ENCODE data around the gene FOXN1. TPM values are rescaled to one million over a fixed set of nuclear protein-coding genes. Genes with fewer than 3 reads are reported as not detected.

Gene FOXN1
- total RNA-seq, 1 experiment from 2014 or later: not detected

DNA sequence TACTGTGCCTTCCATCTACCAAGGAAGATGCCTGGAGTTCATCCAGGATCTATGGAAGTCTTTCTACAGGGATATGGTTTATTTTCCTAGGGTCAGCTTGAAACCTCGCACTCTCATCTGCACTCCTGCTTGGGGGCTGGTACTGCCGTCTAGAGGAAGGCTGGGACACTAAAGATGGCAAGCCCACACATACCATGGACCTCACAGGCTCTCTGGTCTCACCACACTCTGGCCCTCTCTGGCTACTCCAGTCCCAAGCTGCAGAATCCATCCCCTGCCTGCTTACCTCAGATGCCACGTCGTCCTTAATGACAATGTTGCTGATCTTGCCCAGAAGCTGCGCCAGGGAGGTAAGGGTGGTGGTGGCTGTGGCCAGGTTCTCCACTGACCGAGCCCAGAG lies 48.4 kb downstream of the FOXN1 start:
- Histone ChIP-seq H3K36me3 (ENCODE audit: low read depth, low read length) (no peaks in the 10 kb centered on the region; the same call in 1 of the 2 replicates), H3K4me2 (ENCODE audit: low read length) (no peak overlapping the region), H3K27me3 (ENCODE audit: low read length) (no peaks in the 10 kb centered on the region), H3K9me2 (replicated peaks; ENCODE audit: low read length) (no peaks in the 10 kb centered on the region), H4K20me1 (ENCODE audit: low read length) (no peaks in the 10 kb centered on the region), H3K9me3 (ENCODE audit: low read length) (no peaks in the 10 kb centered on the region), H3K27ac (ENCODE audit: low read length) (no peak overlapping the region), H3K4me1 (ENCODE audit: insufficient read depth, low read length) (0 out of 2 replicates have a peak, but pooled peaks cover 8% of the 10 kb centered on the region), H3F3A (ENCODE audit: low read length, unreplicated experiment) (no peaks in the 10 kb centered on the region), H3K4me3 (ENCODE audit: low read length) (no peak overlapping the region), H3K79me2 (ENCODE audit: low read length) (peaks cover 10% of the 10 kb centered on the region; the same call in 1 of the 2 replicates), H3K9ac (ENCODE audit: low read length) (no peak overlapping the region), H2AFZ (ENCODE audit: low read length) (no peak overlapping the region)
- ChIA-PET POLR2A (ENCODE audit: unreplicated experiment) (no interaction called here), CTCF (no interaction called here)
- ATAC-seq: no peak
- BruUV-seq (replicated peaks): no TSS peak
- intact Hi-C loops (cut with micrococcal nuclease): no loop called here
- TF ChIP-seq CTCF (conservative IDR thresholded peaks at IDR 0.05; ENCODE audit: low read depth, low read length) (no peak), EZH2phosphoT487 (IDR thresholded peaks at IDR 0.05; ENCODE audit: borderline replicate concordance, low read length) (no peak), EZH2 (IDR thresholded peaks at IDR 0.05; ENCODE audit: low read length, unreplicated experiment) (no peak)
- no peak for DNase-seq

DNA sequence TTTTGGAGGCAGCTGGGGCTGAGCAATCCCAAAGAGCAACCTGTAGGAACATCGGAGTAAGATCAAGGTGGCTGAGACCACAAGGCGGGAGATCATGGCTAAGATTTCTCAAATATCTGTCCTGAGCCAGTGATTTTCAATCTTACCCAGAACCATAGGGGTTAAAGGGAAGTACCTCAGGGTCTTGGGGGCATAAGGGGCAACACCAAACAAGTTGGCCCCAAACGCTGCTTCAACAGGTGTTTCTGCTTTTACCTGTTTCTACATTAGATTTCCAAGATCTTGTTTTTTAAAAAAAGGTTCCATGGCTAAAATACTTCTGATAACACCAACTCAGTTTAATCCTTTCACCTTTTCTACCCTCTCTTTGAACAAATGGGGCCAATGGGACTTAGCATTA lies 48.9 kb downstream of the FOXN1 start:
- H3K27ac ChIP-seq (ENCODE audit: low read length): no peak overlapping the region
- DNase-seq (no peak), ATAC-seq (no peak)
- CTCF ChIA-PET: no interaction called here
- H3K79me2 ChIP-seq (ENCODE audit: low read length): peaks cover 10% of the 10 kb centered on the region; the same call in 1 of the 2 replicates
- no peaks in the 10 kb centered on the region for H3K9me2 ChIP-seq (replicated peaks; ENCODE audit: low read length)
- TF ChIP-seq EZH2 (IDR thresholded peaks at IDR 0.05; ENCODE audit: low read length, unreplicated experiment): no peak
- H3K4me1 ChIP-seq (ENCODE audit: insufficient read depth, low read length): 0 out of 2 replicates have a peak, but pooled peaks cover 8% of the 10 kb centered on the region
- H3K9me3 ChIP-seq (ENCODE audit: low read length): no peaks in the 10 kb centered on the region
- H4K20me1 ChIP-seq (ENCODE audit: low read length): no peaks in the 10 kb centered on the region
- no peak overlapping the region for H3K4me2 ChIP-seq (ENCODE audit: low read length)
- BruUV-seq (replicated peaks): no TSS peak
- no peaks in the 10 kb centered on the region for H3F3A ChIP-seq (ENCODE audit: low read length, unreplicated experiment)
- H3K4me3 ChIP-seq (ENCODE audit: low read length): no peak overlapping the region
- H2AFZ ChIP-seq (ENCODE audit: low read length): no peak overlapping the region
- no peak overlapping the region for H3K9ac ChIP-seq (ENCODE audit: low read length)
- intact Hi-C loops (cut with micrococcal nuclease): no loop called here
- no peaks in the 10 kb centered on the region for H3K27me3 ChIP-seq (ENCODE audit: low read length)
- POLR2A ChIA-PET (ENCODE audit: unreplicated experiment): no interaction called here
- no peaks in the 10 kb centered on the region; the same call in 1 of the 2 replicates for H3K36me3 ChIP-seq (ENCODE audit: low read depth, low read length)

DNA sequence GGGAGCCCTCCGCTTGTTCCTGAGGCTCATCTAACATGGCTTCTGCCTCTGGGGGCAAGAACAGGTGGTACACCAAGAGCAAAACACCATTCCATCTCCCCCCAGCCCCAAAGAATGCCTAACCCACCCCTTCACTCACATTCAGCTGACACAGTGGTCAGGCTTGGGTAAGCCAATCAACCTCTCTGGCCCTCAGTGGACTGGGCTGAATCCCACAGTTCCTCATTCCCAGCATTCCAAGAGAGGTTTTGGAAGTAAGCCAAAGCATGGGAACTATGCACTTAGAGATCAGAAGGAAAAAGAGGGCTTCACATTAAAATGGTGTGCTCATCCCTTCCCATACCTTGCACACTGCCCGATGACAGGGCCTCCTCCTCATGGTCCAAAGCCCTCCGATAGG lies 57.3 kb downstream of the FOXN1 start:
- POLR2A ChIA-PET (ENCODE audit: unreplicated experiment): no interaction called here
- CTCF ChIA-PET: no interaction called here
- Histone ChIP-seq H3K27ac (ENCODE audit: low read length) (no peak overlapping the region), H3K36me3 (ENCODE audit: low read depth, low read length) (no peaks in the 10 kb centered on the region; the same call in 1 of the 2 replicates), H3K79me2 (ENCODE audit: low read length) (no peaks in the 10 kb centered on the region), H3K9me3 (ENCODE audit: low read length) (no peaks in the 10 kb centered on the region), H2AFZ (ENCODE audit: low read length) (no peak overlapping the region), H4K20me1 (ENCODE audit: low read length) (no peaks in the 10 kb centered on the region), H3K4me3 (ENCODE audit: low read length) (no peak overlapping the region), H3K27me3 (ENCODE audit: low read length) (no peaks in the 10 kb centered on the region), H3F3A (ENCODE audit: low read length, unreplicated experiment) (no peaks in the 10 kb centered on the region), H3K4me1 (ENCODE audit: insufficient read depth, low read length) (no peaks in the 10 kb centered on the region), H3K9me2 (replicated peaks; ENCODE audit: low read length) (no peaks in the 10 kb centered on the region), H3K9ac (ENCODE audit: low read length) (no peak overlapping the region), H3K4me2 (ENCODE audit: low read length) (no peak overlapping the region)
- no peak for DNase-seq
- no peak for TF ChIP-seq CTCF (conservative IDR thresholded peaks at IDR 0.05; ENCODE audit: low read depth, low read length)
- TF ChIP-seq EZH2 (IDR thresholded peaks at IDR 0.05; ENCODE audit: low read length, unreplicated experiment): no peak
- no peak for TF ChIP-seq EZH2phosphoT487 (IDR thresholded peaks at IDR 0.05; ENCODE audit: borderline replicate concordance, low read length)
- ATAC-seq: no peak
- intact Hi-C loops (cut with micrococcal nuclease): no loop called here
- no TSS peak for BruUV-seq (replicated peaks)

Data from PC-3 (cell line).